ENCODE measurements around the gene GTF2F1.
"Not testable (repeated sequence)": the region's sequence is repeated elsewhere in the genome, so short reads cannot be mapped to it uniquely, and the experiment has no call there.

The GTF2F1 gene

GRCh38 chr19:6402837-6403608 is 10.1 kb upstream of the GTF2F1 start:
- no peaks in the 10 kb centered on the region for H3K4me1 ChIP-seq (ENCODE audit: low read length)
- no peak overlapping the region for H2AFZ ChIP-seq (ENCODE audit: low read depth, low read length)
- no peaks in the 10 kb centered on the region for H3K27me3 ChIP-seq (ENCODE audit: low read depth, low read length)
- no peak overlapping the region for H3K9ac ChIP-seq (ENCODE audit: low read length)
- no peak overlapping the region for H3K4me3 ChIP-seq (ENCODE audit: low read length)
- TF ChIP-seq EZH2phosphoT487 (IDR thresholded peaks at IDR 0.05; ENCODE audit: low read depth) (no peak), CTCF (IDR thresholded peaks at IDR 0.05; ENCODE audit: low read depth, low read length) (no peak)
- H3K79me2 ChIP-seq (ENCODE audit: low read length): no peaks in the 10 kb centered on the region
- H3K36me3 ChIP-seq (replicated peaks; ENCODE audit: low read depth, low read length): no peaks in the 10 kb centered on the region
- no peaks in the 10 kb centered on the region for H4K20me1 ChIP-seq (ENCODE audit: insufficient read depth, low read length)
- no peak overlapping the region for H3K4me2 ChIP-seq (ENCODE audit: low read length)
- no peak overlapping the region for H3K27ac ChIP-seq (ENCODE audit: low read length)
- H3K9me3 ChIP-seq (ENCODE audit: insufficient read depth, low read length): no peaks in the 10 kb centered on the region

GRCh38 chr19:6402058-6402457 is 9.1 kb upstream of the GTF2F1 start:
- Histone ChIP-seq H3K4me2 (ENCODE audit: low read length) (no peak overlapping the region), H3K79me2 (ENCODE audit: low read length) (no peaks in the 10 kb centered on the region), H3K27ac (ENCODE audit: low read length) (no peak overlapping the region), H2AFZ (ENCODE audit: low read depth, low read length) (no peak overlapping the region), H3K27me3 (ENCODE audit: low read depth, low read length) (no peaks in the 10 kb centered on the region), H3K9ac (ENCODE audit: low read length) (no peak overlapping the region), H3K4me3 (ENCODE audit: low read length) (no peak overlapping the region), H4K20me1 (ENCODE audit: insufficient read depth, low read length) (no peaks in the 10 kb centered on the region), H3K36me3 (replicated peaks; ENCODE audit: low read depth, low read length) (no peaks in the 10 kb centered on the region), H3K4me1 (ENCODE audit: low read length) (no peaks in the 10 kb centered on the region), H3K9me3 (ENCODE audit: insufficient read depth, low read length) (no peaks in the 10 kb centered on the region)
- TF ChIP-seq CTCF (IDR thresholded peaks at IDR 0.05; ENCODE audit: low read depth, low read length): no peak
- TF ChIP-seq EZH2phosphoT487 (IDR thresholded peaks at IDR 0.05; ENCODE audit: low read depth): no peak

GRCh38 chr19:6400062-6400944 is 7.3 kb upstream of the GTF2F1 start:
- not testable (repeated sequence) for H3K36me3 ChIP-seq (replicated peaks; ENCODE audit: low read depth, low read length); H3K4me2 ChIP-seq (ENCODE audit: low read length); H3K9ac ChIP-seq (ENCODE audit: low read length); H3K27me3 ChIP-seq (ENCODE audit: low read depth, low read length); H3K9me3 ChIP-seq (ENCODE audit: insufficient read depth, low read length); H3K27ac ChIP-seq (ENCODE audit: low read length); H3K79me2 ChIP-seq (ENCODE audit: low read length); H3K4me3 ChIP-seq (ENCODE audit: low read length); H3K4me1 ChIP-seq (ENCODE audit: low read length); H4K20me1 ChIP-seq (ENCODE audit: insufficient read depth, low read length); H2AFZ ChIP-seq (ENCODE audit: low read depth, low read length)

- Histone ChIP-seq H3K9ac (ENCODE audit: low read length) (no peak overlapping the region), H3K9me3 (ENCODE audit: insufficient read depth, low read length) (no peaks in the 10 kb centered on the region), H3K4me1 (ENCODE audit: low read length) (peaks cover 13% of the 10 kb centered on the region), H3K27ac (ENCODE audit: low read length) (no peak overlapping the region), H3K27me3 (ENCODE audit: low read depth, low read length) (no peaks in the 10 kb centered on the region), H3K4me3 (ENCODE audit: low read length) (no peak overlapping the region), H3K79me2 (ENCODE audit: low read length) (peaks cover 17% of the 10 kb centered on the region), H3K4me2 (ENCODE audit: low read length) (no peak overlapping the region), H4K20me1 (ENCODE audit: insufficient read depth, low read length) (no peaks in the 10 kb centered on the region), H3K36me3 (replicated peaks; ENCODE audit: low read depth, low read length) (peaks cover 4% of the 10 kb centered on the region), H2AFZ (ENCODE audit: low read depth, low read length) (no peak overlapping the region)
- TF ChIP-seq EZH2phosphoT487 (IDR thresholded peaks at IDR 0.05; ENCODE audit: low read depth) (no peak), CTCF (IDR thresholded peaks at IDR 0.05; ENCODE audit: low read depth, low read length) (no peak)
These were observed 3.3 kb upstream of the GTF2F1 start for GRCh38 chr19:6396305-6396704.
